Hepatocyte (in vitro differentiated cells): ENCODE results near the gene ERCC2.

Experiments used
- CTCF ChIP-seq: fragments of 200-600 bp; sonication (generic); IDR thresholded peaks from 2 replicates; pipeline ENCODE4 v1.5.1; 2016; ENCODE audit warnings: antibody characterized with exemption, mild to moderate bottlenecking; ENCODE audit not compliant: poor library complexity
- EZH2 ChIP-seq: fragments of 200-600 bp; sonication (generic); IDR thresholded peaks from 2 replicates; pipeline ENCODE4 v1.6.1; 2016; ENCODE audit warnings: antibody characterized with exemption, mild to moderate bottlenecking, borderline replicate concordance

- TF ChIP-seq EZH2 (no peak), CTCF (no peak)
Measured at GRCh38 chr19:45419396-45419795, 49.0 kb upstream of the ERCC2 start.
